Tibial nerve (tissue), 4 donors: ENCODE data around the gene ZNF670. TPM values are rescaled to one million over a fixed set of nuclear protein-coding genes. Genes with fewer than 3 reads are reported as not detected.

Source experiments
- DNase-seq, 2 donors: peaks; one replicate each; pipeline ENCODE4 v3.0.0-alpha.2; 2019; ENCODE audit warnings: low spot score in 2 of 2
- H3K27ac ChIP-seq, 4 donors: fragments of 200-600 bp; sonication (generic) in 3 of 4; one replicate each; pipeline ENCODE4 v1.5.1; 2017 to 2019; ENCODE audit warnings: mild to moderate bottlenecking in 1 of 4
- H3K27me3 ChIP-seq, 2 donors: fragments of 200-600 bp; sonication (generic) in 1 of 2; one replicate each; pipeline versions ENCODE4 v1.5.1 to v1.6.0; 2017 to 2019
- H3K36me3 ChIP-seq, 3 donors: fragments of 200-600 bp; sonication (generic); one replicate each; pipeline ENCODE4 v1.5.1; 2018 to 2019
- H3K4me1 ChIP-seq, 4 donors: fragments of 200-600 bp; sonication (generic) in 3 of 4; one replicate each; pipeline ENCODE4 v1.5.1; 2017 to 2019
- H3K4me3 ChIP-seq, 4 donors: fragments of 200-600 bp; sonication (generic) in 3 of 4; one replicate each; pipeline ENCODE4 v1.5.1; 2017 to 2019; ENCODE audit warnings: mild to moderate bottlenecking in 1 of 4, moderate library complexity in 1 of 4
- H3K9me3 ChIP-seq, 4 donors: fragments of 200-600 bp; sonication (generic) in 3 of 4; one replicate each; pipeline ENCODE4 v1.5.1; 2017 to 2019
- EP300 ChIP-seq, 2 donors: sonication (generic); formaldehyde crosslinking; IDR thresholded peaks; one replicate each; pipeline ENCODE4 v1.6.1; 2017; ENCODE audit warnings: antibody characterized with exemption in 2 of 2, mild to moderate bottlenecking in 1 of 2
- POLR2A ChIP-seq, 2 donors: fragments of 450-650 bp; IDR thresholded peaks; one replicate each; pipeline ENCODE4 v1.6.1; 2017; ENCODE audit warnings: antibody characterized with exemption in 2 of 2, mild to moderate bottlenecking in 2 of 2, moderate library complexity in 2 of 2
- WGBS, 2 donors: methylation state at CpG; one replicate each; pipeline ENCODE4 v1.1.5; 2018; 5-methylcytosine and 5-hydroxymethylcytosine counted together
- total RNA-seq, 4 donors: library from RNA; depleted of rRNA; stranded (reverse); fragments of >200 nt; gene quantifications; one replicate each; pipeline ENCODE4 v1.1.0, GENCODE V29; 2016
- TF ChIP-seq, protein P1 (sequence below), 5 experiments: fragments of 200-600 bp in 3 of 5; fragments of 450-650 bp in 2 of 5; sonication (generic) in 3 of 5; IDR thresholded peaks; one replicate each; pipeline ENCODE4 v1.5.1; 2016 to 2019; ENCODE audit warnings: antibody characterized with exemption in 5 of 5, mild to moderate bottlenecking in 3 of 5, moderate library complexity in 2 of 5

The ZNF670 gene
- total RNA-seq, 4 donors from 2014 or later = 1.4 to 2.3 (median 1.9) TPM

DNA sequence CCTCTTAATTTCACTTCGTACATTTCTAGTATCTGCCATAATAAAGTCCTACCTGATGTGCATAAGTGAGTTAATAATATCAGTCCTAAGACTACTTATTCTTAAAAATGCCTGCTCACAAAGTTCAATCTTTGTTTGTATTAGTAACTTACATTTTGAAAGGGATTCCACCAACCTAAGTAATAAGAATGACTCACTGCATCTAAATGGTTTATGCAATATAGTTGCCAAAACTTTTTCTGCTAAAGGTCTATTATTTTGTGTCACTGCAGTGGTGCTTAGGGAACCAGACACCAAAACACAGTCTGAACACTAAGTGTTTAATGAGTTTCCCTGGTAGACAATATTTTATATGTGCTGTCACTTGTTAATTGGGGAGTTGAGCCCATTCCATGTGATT is 23.8 kb upstream of the ZNF670 start:
- 96 to 100% methylated on average over 1 of the region's 1 CpG for WGBS, 2 donors

GRCh38 chr1:247100676-247101279 is 22.2 kb upstream of the ZNF670 start:
- H3K4me1 ChIP-seq = peaks cover 0 to 22% (median 19%) of the 10 kb centered on the region in 4 donors
- 95 to 97% methylated on average over 9 of the region's 9 CpGs for WGBS, 2 donors
- peaks cover 0 to 32% (median 0%) of the 10 kb centered on the region in 4 donors for H3K9me3 ChIP-seq

More for the DNA sequence above, 23.8 kb upstream of the ZNF670 start:
- Histone ChIP-seq H3K4me3 (no peak overlapping the region), H3K27me3 (no peaks in the 10 kb centered on the region), H3K9me3 (peaks cover 0 to 25% (median 0%) of the 10 kb centered on the region in 4 donors), H3K27ac (no peak overlapping the region), H3K36me3 (peaks cover 2 to 49% (median 21%) of the 10 kb centered on the region in 3 donors), H3K4me1 (peaks cover 0 to 22% (median 19%) of the 10 kb centered on the region in 4 donors)
- no peak for DNase-seq
- TF ChIP-seq, protein P1, sequence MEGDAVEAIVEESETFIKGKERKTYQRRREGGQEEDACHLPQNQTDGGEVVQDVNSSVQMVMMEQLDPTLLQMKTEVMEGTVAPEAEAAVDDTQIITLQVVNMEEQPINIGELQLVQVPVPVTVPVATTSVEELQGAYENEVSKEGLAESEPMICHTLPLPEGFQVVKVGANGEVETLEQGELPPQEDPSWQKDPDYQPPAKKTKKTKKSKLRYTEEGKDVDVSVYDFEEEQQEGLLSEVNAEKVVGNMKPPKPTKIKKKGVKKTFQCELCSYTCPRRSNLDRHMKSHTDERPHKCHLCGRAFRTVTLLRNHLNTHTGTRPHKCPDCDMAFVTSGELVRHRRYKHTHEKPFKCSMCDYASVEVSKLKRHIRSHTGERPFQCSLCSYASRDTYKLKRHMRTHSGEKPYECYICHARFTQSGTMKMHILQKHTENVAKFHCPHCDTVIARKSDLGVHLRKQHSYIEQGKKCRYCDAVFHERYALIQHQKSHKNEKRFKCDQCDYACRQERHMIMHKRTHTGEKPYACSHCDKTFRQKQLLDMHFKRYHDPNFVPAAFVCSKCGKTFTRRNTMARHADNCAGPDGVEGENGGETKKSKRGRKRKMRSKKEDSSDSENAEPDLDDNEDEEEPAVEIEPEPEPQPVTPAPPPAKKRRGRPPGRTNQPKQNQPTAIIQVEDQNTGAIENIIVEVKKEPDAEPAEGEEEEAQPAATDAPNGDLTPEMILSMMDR (IDR thresholded peaks at IDR 0.05) = no peak
- TF ChIP-seq EP300 (IDR thresholded peaks at IDR 0.05) = no peak
- no peak for TF ChIP-seq POLR2A (IDR thresholded peaks at IDR 0.05)

GRCh38 chr1:247096958-247097357 is 18.3 kb upstream of the ZNF670 start:
- 85 to 87% methylated on average over 5 of the region's 5 CpGs for WGBS, 2 donors
- Histone ChIP-seq H3K27ac (no peak overlapping the region), H3K4me1 (no peaks in the 10 kb centered on the region), H3K27me3 (no peaks in the 10 kb centered on the region), H3K36me3 (peaks cover 2 to 63% (median 21%) of the 10 kb centered on the region in 3 donors), H3K9me3 (peaks cover 0 to 32% (median 0%) of the 10 kb centered on the region in 4 donors), H3K4me3 (no peak overlapping the region)
- no peak for DNase-seq
- TF ChIP-seq EP300 (IDR thresholded peaks at IDR 0.05) = no peak
- no peak for TF ChIP-seq POLR2A (IDR thresholded peaks at IDR 0.05)
- TF ChIP-seq, protein P1 (IDR thresholded peaks at IDR 0.05) = no peak

More at GRCh38 chr1:247100676-247101279, 22.2 kb upstream of the ZNF670 start:
- no peak overlapping the region for H3K27ac ChIP-seq
- peaks cover 2 to 63% (median 21%) of the 10 kb centered on the region in 3 donors for H3K36me3 ChIP-seq
- no peaks in the 10 kb centered on the region for H3K27me3 ChIP-seq
- DNase-seq = no peak
- no peak for TF ChIP-seq EP300 (IDR thresholded peaks at IDR 0.05)
- TF ChIP-seq, protein P1 (IDR thresholded peaks at IDR 0.05) = no peak
- TF ChIP-seq POLR2A (IDR thresholded peaks at IDR 0.05) = no peak
- no peak overlapping the region for H3K4me3 ChIP-seq

- H3K36me3 ChIP-seq = peaks cover 2 to 59% (median 17%) of the 10 kb centered on the region in 3 donors
- peaks cover 0 to 28% (median 0%) of the 10 kb centered on the region in 4 donors for H3K9me3 ChIP-seq
- H3K27ac ChIP-seq = no peak overlapping the region
- H3K27me3 ChIP-seq = no peaks in the 10 kb centered on the region
- H3K4me1 ChIP-seq = no peaks in the 10 kb centered on the region
- no peak for DNase-seq
- TF ChIP-seq EP300 (IDR thresholded peaks at IDR 0.05) (no peak), POLR2A (IDR thresholded peaks at IDR 0.05) (no peak)
- TF ChIP-seq, protein P1 (IDR thresholded peaks at IDR 0.05) = no peak
- WGBS, 2 donors = 94 to 98% methylated on average over 5 of the region's 5 CpGs
- no peak overlapping the region for H3K4me3 ChIP-seq
These were observed 17.9 kb upstream of the ZNF670 start for GRCh38 chr1:247096544-247096943.

- Histone ChIP-seq H3K27ac (no peak overlapping the region), H3K9me3 (peaks cover 0 to 24% (median 0%) of the 10 kb centered on the region in 4 donors), H3K4me3 (no peak overlapping the region), H3K4me1 (no peaks in the 10 kb centered on the region), H3K27me3 (no peaks in the 10 kb centered on the region), H3K36me3 (peaks cover 2 to 54% (median 13%) of the 10 kb centered on the region in 3 donors)
- no peak for TF ChIP-seq EP300 (IDR thresholded peaks at IDR 0.05)
- TF ChIP-seq, protein P1 (IDR thresholded peaks at IDR 0.05) = no peak
- TF ChIP-seq POLR2A (IDR thresholded peaks at IDR 0.05) = no peak
- DNase-seq = no peak
- WGBS, 2 donors = 88 to 96% methylated on average over 3 of the region's 3 CpGs
These were observed 17.5 kb upstream of the ZNF670 start for GRCh38 chr1:247096112-247096511.
